HFFc6 (cell line): Measurements from ENCODE around the gene ARL2BP. TPM values are rescaled to one million over a fixed set of nuclear protein-coding genes. Genes with fewer than 3 reads are reported as not detected.

Source experiments
- DNase-seq: peaks from one replicate; pipeline ENCODE4 v3.0.0-alpha.2; 2018
- H3K27ac Mint-ChIP-seq: 2 replicates; pipeline ENCODE4 v1.8.0; 2020; ENCODE audit warnings: mild to moderate bottlenecking, mixed read lengths
- H3K27me3 Mint-ChIP-seq: 2 replicates; pipeline ENCODE4 v1.8.0; 2021; ENCODE audit warnings: mild to moderate bottlenecking, moderate library complexity, mixed read lengths; ENCODE audit not compliant: insufficient read depth
- H3K36me3 Mint-ChIP-seq: 2 replicates; pipeline ENCODE4 v1.8.0; 2021; ENCODE audit warnings: low read depth, mixed read lengths
- H3K4me1 Mint-ChIP-seq: 2 replicates; pipeline ENCODE4 v1.8.0; 2020; ENCODE audit warnings: low read depth, mixed read lengths
- H3K4me3 Mint-ChIP-seq: 2 replicates; pipeline ENCODE4 v1.8.0; 2020; ENCODE audit warnings: mild to moderate bottlenecking, moderate library complexity, mixed read lengths
- H3K9me3 Mint-ChIP-seq: 2 replicates; pipeline ENCODE4 v1.8.0; 2020; ENCODE audit warnings: mild to moderate bottlenecking, mixed read lengths
- total RNA-seq, 6 experiments: library from RNA; stranded (reverse); fragmentation: NEBNext Ultra II Directional; extraction: Animal tissue kit (Norgen Biotek cat#: 25700); gene quantifications; 2 replicates in 1 of 6; 3 replicates in 5 of 6; pipeline ENCODE4 v1.2.3, GENCODE V29; 2021
- TF ChIP-seq, protein P1 (sequence below): fragments of 200-600 bp; sonication (generic); IDR thresholded peaks from 2 replicates; pipeline ENCODE4 v1.5.0; 2021; ENCODE audit warnings: antibody characterized with exemption, mild to moderate bottlenecking

The ARL2BP gene
- total RNA-seq, 6 experiments from 2014 or later, result 70.3 to 80.0 (median 76.7) TPM

DNA sequence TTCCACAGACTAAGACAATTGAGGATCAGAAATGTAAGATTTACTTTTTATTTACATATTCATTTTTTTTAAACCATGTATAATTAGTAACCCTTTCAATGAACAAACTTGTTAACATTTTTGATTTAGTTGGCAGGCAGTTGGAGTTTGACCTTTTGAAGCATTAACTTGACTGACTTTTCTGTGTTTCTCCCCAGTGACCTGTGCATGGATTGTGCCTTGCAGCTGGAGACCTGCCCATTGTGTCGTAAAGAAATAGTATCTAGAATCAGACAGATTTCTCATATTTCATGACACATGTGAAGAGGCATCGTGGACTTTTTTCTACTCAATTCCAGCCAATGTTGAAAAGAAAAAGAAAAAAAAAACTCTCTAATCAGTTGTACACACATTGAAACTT is 6.4 kb upstream of the ARL2BP start:
- Mint-ChIP-seq H3K27ac (no peak overlapping the region), H3K9me3 (no peaks in the 10 kb centered on the region), H3K4me1 (peaks cover 13% of the 10 kb centered on the region), H3K27me3 (no peaks in the 10 kb centered on the region; the same call in 1 of the 2 replicates), H3K36me3 (peaks cover 33% of the 10 kb centered on the region), H3K4me3 (no peak overlapping the region)
- no peak for DNase-seq
- TF ChIP-seq, protein P1, sequence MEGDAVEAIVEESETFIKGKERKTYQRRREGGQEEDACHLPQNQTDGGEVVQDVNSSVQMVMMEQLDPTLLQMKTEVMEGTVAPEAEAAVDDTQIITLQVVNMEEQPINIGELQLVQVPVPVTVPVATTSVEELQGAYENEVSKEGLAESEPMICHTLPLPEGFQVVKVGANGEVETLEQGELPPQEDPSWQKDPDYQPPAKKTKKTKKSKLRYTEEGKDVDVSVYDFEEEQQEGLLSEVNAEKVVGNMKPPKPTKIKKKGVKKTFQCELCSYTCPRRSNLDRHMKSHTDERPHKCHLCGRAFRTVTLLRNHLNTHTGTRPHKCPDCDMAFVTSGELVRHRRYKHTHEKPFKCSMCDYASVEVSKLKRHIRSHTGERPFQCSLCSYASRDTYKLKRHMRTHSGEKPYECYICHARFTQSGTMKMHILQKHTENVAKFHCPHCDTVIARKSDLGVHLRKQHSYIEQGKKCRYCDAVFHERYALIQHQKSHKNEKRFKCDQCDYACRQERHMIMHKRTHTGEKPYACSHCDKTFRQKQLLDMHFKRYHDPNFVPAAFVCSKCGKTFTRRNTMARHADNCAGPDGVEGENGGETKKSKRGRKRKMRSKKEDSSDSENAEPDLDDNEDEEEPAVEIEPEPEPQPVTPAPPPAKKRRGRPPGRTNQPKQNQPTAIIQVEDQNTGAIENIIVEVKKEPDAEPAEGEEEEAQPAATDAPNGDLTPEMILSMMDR, result no peak

DNA sequence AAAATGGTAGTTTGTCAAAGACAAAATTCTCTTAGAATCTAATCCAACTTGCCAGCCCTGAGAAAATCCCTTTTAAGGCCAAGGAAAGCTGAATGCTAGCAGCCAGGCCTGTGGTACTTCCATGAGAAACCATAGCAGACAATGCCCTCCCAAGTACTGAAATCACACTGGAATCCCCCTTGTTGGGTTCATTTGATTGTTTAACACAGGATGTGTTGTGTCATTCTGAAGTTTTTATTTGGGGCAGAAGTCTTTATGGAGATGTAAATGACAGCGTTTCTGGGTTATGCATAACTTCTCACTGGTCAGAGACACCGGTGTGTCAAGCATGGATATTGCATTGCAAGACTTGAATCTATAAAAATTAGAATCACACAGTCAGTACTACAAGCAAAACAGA is 6.0 kb upstream of the ARL2BP start:
- no peaks in the 10 kb centered on the region; the same call in 1 of the 2 replicates for H3K27me3 Mint-ChIP-seq
- TF ChIP-seq, protein P1, result no peak
- DNase-seq, result no peak
- no peak overlapping the region for H3K27ac Mint-ChIP-seq
- H3K36me3 Mint-ChIP-seq, result peaks cover 29% of the 10 kb centered on the region
- H3K4me3 Mint-ChIP-seq, result no peak overlapping the region
- H3K4me1 Mint-ChIP-seq, result peaks cover 15% of the 10 kb centered on the region
- no peaks in the 10 kb centered on the region for H3K9me3 Mint-ChIP-seq

GRCh38 chr16:57240851-57241250 is 4.2 kb upstream of the ARL2BP start:
- Mint-ChIP-seq H3K27ac (no peak overlapping the region), H3K4me1 (peaks cover 19% of the 10 kb centered on the region), H3K9me3 (no peaks in the 10 kb centered on the region), H3K4me3 (no peak overlapping the region), H3K36me3 (peaks cover 27% of the 10 kb centered on the region), H3K27me3 (peaks cover 2% of the 10 kb centered on the region)
- TF ChIP-seq, protein P1, result no peak
- no peak for DNase-seq

DNA sequence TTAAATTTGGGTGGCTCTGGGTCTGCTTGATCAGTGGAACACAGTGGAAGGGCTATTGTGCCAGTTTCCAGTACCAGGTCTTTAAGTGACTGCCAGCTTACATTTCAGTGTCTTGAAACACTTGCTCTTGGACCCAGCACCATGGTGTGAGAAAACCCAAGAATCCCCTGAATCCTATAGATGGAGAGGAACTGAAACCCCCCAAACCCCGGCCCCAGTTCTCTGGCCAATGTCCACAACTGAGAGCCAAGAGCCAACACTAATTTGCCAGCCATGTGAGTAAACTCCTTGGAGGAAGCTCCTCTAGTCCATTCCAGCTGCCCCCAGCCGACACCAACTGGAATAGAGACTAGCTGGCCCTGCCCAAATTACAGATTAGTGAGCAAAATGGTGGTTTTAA is 2.4 kb upstream of the ARL2BP start:
- Mint-ChIP-seq H3K9me3 (no peaks in the 10 kb centered on the region), H3K27me3 (peaks cover 2% of the 10 kb centered on the region), H3K27ac (no peak overlapping the region), H3K4me3 (no peak overlapping the region), H3K36me3 (peaks cover 26% of the 10 kb centered on the region), H3K4me1 (peaks cover 18% of the 10 kb centered on the region)
- DNase-seq, result no peak
- TF ChIP-seq, protein P1, result no peak

DNA sequence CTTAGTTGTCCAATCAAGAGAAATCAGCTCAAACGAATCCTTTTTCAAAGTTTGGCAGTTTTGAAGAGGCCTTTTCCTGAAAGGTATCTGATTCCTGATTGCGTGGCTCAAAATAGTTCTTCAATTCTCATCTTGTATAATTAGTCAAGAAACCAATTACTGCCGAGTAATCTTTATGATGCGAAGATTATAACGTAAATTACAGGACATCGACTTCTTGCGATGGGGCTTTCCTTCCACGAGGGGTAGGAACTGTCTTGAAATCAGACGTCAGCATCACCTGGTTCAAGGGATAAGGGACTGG is 644 bp upstream of the ARL2BP start:
- Mint-ChIP-seq H3K27me3 (peaks cover 2% of the 10 kb centered on the region), H3K27ac (peak overlapping the region; percentile 97), H3K4me3 (peak overlapping the region; percentile 88), H3K36me3 (peaks cover 24% of the 10 kb centered on the region), H3K4me1 (peaks cover 18% of the 10 kb centered on the region), H3K9me3 (no peaks in the 10 kb centered on the region)
- no peak for DNase-seq
- TF ChIP-seq, protein P1, result no peak

DNA sequence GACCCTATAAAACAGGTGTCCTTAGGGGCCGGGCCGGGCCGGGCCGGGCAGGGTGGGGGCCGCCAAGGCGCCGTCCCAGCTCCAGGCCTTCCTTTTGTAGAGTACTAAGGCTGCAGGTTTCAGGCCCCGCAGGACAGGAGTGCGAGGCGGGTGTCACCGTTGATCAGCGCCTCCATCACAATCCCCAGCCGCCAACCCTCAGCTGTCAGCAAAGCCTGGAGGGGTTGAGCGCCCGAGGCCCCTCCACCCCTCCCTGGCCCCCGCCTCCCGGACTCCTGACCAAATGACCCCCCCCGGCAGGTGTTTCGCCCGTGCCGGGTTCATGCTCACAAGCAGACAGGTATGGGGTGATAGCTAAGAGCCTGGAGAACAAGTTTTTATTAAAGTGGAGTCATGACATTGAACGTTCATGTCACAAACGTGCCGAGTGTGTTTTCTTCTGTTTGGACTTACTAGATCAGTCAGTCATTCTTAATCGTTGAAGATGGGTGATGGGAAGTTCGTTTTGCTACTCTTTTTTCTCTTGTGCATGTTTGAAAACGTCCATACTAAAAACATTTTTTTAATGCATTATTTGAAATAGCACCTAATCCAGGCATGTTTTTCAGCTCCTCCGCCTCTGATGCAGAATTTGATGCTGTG is 534 bp downstream of the ARL2BP start:
- Mint-ChIP-seq H3K27ac (peak overlapping the region; percentile 70), H3K4me3 (peak overlapping the region; percentile 88), H3K9me3 (no peaks in the 10 kb centered on the region), H3K36me3 (peaks cover 28% of the 10 kb centered on the region), H3K4me1 (peaks cover 18% of the 10 kb centered on the region), H3K27me3 (peaks cover 2% of the 10 kb centered on the region)
- TF ChIP-seq, protein P1, result no peak
- no peak for DNase-seq
